PC-3 (cell line): Measurements from ENCODE around the gene SLC2A9.

Source experiments
- CTCF ChIP-seq: fragments of 300-600 bp; sonication (generic); conservative IDR thresholded peaks from 2 replicates; pipeline ENCODE4 v1.5.1; 2017; ENCODE audit warnings: antibody characterized with exemption, low read depth, mild to moderate bottlenecking, low read length
- EZH2 ChIP-seq: fragments of 300-600 bp; sonication (generic); IDR thresholded peaks from one replicate; pipeline ENCODE4 v1.6.1; 2017; ENCODE audit warnings: antibody characterized with exemption, mild to moderate bottlenecking, low read length; ENCODE audit not compliant: unreplicated experiment

DNA sequence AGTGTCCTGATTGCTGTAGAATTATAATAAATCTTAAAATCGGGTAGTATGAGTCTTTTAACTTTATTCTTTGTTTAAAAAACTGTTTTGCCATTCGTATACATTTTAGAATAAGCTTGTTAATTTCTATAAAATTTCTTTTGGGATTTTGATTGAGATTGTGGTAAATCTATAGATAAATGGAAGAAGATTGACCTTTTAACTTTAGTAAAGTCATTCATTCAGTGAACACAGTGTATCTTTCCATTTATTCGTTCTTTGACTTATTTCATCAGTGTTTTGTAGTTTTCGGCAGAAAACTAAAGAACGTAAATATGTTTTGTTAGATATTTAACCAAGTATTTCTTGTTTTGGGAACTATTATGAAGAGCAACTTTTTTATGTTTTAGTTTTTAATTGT, 201.0 kb downstream of the SLC2A9 start:
- TF ChIP-seq CTCF = no peak
- no peak for TF ChIP-seq EZH2
